GM21447 (cell line): ENCODE results near the gene ADARB2.

Experiments
- ATAC-seq: cut with Tn5 transposase; IDR thresholded peaks from one replicate; pipeline ENCODE4 v1.9.1; 2021; ENCODE audit not compliant: unreplicated experiment

Gene ADARB2

DNA sequence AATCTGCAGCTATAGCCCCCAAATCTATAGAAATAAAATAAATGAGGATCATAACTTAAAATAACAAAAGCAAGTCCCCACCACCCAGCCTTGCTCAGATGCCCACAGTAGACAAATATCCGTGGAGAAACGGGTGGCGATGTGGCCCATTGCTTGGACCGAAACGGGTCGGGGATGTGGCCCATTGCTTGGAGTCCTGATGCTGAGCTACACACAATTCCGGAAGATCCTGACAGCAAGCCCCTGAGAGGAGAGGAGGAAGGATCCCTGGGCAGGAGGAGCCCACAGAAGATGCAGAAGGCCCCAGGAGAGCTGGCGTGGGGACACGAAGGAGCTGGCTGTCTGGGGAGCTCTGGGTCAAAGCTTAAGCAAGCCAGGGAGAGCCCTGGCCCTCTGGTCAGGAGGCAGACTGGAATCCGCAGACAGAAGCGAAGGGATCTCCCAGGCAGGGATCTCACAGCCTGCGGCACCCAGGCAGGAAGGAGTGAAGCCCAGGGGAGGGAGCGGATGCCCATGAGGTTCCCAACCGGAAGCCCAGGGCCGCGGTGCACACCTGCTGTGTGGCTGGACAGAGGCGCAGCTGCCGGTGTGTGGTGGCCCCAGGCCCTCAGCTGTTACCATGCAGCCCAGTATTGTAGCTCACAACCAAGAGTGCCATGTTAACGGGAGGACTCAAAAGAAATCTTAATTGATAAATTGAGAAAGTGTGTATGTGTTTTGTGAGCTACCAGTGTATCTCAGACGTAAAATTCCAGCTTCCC is 138.8 kb downstream of the ADARB2 start:
- no peak for ATAC-seq

DNA sequence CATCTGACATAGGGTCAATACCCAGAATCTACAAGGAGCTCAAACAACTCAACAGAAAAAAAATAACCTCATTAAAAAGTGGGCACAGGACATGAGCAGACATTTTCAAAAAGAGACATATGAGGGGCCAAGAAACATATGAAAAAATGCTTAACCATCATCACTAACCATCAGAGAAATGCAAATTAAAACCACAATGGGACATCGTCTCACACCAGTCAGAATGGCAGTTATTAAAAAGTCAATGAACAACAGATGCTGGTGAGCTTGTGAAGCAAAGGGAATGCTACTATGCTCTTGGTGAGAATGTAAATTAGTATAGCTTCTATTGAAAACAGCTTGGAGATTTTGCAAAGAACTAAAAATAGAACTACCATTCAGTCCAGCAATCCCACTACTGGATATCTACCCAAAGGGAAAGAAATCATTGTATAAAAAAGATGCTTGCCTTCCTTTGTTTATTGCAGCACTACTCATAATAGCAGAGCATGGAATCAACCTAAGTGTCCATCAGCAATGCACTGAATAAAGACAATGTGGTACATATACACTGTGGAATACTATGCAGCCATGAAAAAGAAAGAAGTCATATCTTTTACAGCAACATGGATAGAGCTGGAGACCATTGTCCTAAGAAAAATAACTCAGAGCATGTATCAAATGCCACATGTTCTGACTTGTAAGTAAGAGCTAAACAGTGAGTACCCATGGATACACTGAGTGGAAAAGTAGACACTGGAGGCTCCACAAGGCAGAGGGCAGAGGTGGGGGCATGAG is 139.8 kb downstream of the ADARB2 start:
- no peak for ATAC-seq

DNA sequence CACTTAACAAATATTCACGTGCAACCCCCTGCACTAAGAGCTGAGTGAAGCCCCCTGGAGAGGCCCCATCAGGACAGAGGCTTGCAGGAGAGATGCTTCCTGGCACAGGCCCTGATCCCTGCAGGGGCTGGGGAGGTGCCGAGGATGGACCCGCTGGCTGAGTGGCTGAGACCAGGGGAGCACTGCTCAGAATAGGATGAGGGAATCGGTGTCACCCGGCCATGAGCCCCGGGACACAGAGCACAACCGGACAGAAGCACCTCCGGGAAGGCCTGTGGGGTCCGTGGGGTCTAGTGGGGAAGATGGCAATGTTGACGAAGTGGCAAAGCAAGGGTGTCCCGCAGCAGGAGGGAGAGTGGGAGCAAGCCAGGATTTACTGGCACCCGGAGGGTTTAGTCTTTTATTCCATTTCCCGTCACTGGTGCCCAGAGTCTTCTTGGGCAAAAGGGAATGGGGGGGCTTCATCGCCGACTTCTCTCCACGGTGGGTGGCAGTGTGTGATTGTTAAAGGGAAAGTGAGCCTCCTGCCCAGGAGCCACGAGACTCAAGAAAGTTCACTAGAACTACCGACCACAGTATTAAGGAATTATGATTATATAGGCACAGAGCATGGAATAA is 140.7 kb downstream of the ADARB2 start:
- ATAC-seq: no peak

DNA sequence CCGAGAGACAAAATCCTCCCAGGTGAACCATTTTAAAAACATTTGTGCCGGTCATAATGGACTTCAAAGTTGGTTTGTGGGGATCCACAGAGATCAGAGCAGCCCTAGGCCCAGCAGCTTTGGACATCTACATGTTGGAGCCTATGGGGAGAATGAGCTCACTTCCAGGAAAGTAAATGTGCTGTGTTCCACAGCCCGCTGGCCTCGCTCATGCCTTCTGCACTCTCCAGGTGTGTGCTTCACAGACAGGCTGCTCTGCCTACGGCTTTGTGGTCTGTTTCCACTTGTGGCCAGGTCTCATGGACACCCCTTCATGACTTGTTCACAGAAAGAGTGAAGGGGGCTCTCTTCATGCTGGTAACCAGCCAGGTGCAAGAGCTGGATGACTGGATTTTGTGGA is 141.6 kb downstream of the ADARB2 start:
- no peak for ATAC-seq

DNA sequence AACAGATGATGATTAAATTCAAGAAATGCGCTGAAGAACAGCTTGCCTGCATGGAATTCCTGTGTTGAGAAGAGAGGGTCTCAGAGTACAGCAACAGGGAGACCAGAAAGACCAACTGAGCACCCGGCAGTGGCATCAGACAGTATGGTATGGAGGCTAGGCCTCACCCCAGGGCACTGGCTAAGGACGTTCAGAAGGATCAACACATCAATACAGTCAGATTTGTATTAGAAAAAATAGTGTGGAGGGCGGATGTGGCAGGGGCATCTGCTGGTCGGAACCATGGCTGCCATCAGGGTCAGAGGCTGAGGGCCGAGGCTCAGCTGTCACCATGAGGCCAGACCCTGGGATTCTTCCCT is 142.1 kb downstream of the ADARB2 start:
- ATAC-seq: no peak

DNA sequence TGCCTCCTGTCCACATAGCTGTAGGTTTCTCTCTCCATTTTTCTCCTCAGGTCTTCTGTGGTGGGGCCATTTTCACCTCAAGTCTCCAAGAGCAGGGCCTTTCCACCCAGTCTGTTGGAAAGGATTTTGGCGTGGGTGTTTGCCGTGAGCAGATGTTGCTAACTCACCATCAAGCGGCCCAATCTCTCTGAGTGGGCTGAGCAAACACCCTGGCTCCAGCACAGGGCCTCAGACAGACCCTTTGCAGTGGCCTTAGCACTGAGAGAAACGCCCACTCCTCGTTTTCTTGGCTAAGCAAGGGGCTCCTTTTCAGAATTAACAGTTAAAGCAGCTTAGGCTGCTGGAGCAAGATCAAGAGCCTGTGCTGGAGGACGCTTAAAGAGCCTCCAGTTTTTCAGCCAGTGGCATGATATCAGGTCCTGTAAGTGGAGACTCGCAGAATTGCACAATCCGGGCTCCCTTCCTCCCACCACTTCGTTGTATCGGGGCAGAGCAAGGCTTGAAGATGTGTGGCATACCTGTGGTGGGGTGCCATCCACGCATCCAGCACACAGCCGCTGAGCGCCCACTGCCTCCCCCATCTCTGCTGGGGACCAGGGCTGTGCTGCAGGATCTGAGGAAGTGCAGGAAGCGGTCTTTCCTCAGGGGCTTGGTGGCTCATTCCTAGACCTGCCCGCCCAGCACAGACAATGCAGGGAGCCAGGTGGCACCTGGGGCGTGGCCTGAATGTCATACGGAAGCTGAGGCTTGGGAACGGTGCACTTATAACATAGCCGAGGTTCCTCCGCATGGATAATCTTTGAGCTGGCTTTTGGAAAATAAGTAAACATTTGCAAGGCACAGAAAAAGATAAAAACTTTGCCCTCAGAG is 142.7 kb downstream of the ADARB2 start:
- no peak for ATAC-seq

DNA sequence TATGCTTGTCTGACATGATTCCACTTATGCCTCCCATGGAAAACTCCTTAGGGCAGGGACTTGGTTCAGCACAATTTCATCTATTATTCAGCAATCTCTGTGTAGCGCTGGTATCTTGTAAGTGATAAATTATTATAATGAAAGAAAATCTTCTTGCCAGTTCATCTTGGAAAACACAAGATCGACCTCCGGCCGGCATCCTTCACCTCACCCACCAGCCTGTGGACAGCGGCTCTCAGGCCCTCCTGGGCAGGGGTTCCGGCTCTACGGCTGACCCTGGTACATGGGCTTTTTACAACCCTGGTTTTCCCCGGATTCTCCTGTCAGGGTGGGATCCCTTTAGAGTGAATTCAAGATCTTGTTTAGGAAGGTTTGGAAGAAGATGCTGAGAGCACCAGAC is 145.6 kb downstream of the ADARB2 start:
- ATAC-seq: no peak

DNA sequence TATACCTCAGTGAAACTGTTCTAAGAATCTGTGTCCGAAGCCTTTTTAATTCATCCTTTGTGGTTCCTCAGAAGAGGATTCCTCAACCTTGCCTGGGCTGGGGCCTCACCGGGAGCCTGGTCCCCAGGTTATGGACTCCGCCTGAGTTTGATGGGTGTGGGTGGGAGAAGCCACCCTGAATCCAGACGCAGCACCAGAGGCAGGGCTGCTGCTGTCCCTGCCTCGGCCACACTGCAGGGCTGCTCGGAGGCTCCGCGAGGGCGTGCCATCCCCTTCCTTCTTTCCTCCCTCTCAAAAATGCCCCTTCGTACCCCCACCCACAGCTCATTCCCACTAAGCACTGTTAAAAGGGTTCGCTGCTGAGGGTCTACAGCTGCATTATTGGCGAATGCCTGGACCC is 146.3 kb downstream of the ADARB2 start:
- ATAC-seq: no peak

DNA sequence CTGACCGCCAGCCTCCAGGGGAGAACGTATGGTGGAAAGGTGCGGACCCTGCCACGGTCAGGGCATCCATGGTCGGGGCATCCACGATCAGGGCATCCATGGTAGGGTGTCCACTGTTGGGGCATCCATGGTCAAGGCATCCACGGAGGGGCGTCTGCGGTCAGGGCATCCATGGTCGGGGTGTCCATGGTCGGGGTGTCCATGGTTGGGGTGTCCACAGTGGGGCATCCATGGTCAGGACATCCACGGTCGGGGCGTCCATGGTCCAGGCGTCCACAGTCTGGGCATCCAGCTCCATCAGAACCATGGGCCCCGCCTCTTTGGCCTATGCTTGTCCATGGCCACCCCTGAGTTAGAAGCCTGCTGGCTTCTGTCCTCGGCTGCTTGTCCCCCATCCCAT is 148.1 kb downstream of the ADARB2 start:
- ATAC-seq: no peak

DNA sequence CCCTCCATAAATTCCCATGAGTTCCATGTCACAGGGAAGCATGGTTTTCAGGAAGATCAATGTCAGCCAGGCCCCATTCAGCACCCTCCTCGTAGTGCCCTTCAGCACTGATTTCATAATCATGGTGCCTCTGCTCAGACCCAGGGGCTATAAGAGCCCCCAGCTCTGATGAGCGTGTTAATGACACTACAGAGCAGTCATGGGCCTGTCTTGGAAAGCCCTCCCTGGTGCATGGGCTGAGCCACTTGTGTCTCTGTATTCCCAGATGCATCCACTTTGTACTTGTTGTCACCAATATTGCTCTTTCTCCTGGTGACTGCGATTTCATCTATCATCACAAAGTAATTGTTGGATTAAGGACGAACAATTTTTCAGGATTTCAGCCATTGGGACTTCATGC is 154.6 kb downstream of the ADARB2 start:
- ATAC-seq: no peak

DNA sequence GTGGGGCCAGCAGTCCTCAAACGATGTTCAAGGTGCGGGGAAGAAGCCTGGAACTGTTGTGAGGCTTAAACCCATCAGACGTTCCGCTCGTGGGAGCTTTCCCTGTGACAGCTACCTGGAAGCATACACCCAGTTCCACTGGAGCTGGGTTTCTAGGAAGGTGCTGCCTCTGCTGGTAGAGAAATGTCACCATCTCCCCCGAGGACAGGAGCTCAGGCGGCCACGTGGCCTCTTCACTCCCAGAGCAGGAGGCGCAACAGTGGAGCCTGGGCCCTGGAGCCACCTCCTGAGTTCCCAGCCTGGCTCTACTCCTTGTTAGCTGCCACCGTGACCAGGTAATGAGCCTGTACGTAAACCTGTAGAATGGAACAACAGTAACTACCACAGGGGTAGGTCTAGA is 156.1 kb downstream of the ADARB2 start:
- ATAC-seq: no peak

DNA sequence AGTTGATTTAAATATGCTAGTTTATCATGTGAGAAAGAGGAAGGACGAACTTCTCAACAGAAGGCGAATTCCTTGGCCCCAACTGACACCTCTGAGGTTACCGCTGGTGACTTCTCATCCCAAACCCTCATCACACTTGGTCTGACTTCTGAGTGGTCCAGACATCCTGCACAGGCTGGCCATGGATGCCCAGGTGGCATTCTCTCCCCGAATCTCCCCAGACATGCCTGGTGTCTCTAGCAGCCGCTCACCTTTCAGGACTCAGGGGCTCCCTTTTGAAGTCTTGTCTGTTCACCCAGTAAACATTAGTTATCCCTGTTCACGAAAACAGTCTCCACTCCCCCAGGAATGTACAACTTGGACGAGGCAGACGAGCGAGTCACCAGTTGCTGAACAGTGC is 157.7 kb downstream of the ADARB2 start:
- ATAC-seq: no peak

DNA sequence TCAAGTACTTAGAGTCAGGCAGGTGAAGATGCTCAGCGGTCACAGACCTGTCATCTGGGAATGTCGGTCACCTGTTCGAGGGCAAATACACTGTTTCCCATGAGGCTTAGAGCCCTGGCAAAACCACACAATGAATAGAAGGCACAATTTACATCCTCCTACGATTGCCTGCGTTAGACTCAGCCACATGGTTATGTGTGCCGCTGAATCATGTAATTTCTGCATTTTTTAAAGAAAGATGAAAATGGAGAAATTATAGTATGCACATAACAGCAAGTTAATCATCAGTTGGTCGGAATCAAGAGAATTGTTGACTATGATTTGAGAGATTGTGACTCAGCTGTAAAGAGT is 158.2 kb downstream of the ADARB2 start:
- no peak for ATAC-seq

DNA sequence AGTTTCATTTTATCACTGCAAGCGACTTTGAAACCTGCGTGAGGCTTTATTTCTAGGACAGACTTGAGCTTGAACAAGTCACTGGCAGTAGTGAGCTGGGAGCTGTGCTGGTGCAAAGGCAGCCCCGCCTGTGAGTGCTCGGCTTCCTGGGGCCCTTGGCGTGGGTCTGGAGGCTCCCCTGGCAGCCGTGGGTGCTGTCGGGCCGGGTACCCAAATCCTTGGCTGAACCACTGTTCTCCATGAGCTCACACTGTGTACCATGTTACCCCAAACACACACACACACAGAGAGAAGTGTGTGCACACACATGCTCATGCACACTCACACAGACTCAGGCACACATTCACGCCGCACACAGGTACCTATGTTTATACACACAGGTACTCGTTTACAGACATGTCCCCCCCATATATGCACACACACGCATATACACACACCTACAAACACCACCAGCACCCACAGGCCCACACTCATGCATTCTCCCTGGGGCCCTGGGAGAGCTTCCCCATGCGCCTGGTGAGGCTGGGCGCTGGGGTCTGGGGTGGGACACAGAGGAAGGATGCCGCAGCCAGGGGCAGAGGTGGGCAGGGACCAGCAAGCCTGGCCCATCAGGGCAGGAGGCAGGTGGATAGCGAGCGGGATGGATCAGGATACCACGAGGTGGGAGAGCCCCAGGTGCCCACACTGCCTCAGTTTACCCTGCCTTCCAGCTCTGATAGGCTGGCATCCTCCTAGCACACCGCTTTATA is 158.8 kb downstream of the ADARB2 start:
- no peak for ATAC-seq

DNA sequence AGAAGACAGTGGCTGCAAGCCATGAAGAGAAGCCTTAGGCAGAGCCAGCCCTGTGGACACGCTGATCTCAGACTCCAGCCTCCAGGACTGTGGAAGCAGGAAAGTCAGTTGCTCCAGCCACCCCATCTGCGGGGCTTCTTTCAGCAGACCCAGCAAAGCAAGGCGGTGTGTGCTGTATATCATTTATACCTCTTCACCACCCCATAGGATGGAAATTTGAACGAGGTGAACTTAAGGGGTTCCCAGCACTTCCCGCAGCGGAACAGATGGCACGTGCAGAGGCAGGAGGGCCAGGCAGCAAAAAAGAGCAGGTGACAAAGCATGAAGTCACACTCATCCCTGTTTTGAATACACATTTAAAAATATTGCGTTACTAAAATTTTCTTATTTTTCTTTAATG is 159.4 kb downstream of the ADARB2 start:
- no peak for ATAC-seq

DNA sequence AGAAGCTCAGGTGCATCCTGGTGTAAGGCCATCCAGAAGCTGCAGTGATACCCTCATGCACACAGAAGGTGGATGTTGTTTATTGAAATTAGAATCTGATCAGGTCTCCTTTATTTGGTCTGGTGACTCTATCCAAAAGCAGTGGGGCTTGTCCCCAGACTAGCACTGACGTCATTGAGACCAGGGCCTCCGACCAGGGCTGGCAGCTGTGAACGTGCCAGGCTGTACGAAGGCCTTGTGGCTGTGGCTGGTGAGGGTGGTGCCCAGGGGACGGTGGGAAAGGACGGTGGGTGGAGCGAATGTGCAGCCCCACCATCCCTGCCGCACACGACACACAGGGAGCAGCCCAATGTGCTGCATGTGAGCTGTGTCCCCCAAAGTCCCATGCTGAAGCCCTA is 160.0 kb downstream of the ADARB2 start:
- ATAC-seq: no peak

DNA sequence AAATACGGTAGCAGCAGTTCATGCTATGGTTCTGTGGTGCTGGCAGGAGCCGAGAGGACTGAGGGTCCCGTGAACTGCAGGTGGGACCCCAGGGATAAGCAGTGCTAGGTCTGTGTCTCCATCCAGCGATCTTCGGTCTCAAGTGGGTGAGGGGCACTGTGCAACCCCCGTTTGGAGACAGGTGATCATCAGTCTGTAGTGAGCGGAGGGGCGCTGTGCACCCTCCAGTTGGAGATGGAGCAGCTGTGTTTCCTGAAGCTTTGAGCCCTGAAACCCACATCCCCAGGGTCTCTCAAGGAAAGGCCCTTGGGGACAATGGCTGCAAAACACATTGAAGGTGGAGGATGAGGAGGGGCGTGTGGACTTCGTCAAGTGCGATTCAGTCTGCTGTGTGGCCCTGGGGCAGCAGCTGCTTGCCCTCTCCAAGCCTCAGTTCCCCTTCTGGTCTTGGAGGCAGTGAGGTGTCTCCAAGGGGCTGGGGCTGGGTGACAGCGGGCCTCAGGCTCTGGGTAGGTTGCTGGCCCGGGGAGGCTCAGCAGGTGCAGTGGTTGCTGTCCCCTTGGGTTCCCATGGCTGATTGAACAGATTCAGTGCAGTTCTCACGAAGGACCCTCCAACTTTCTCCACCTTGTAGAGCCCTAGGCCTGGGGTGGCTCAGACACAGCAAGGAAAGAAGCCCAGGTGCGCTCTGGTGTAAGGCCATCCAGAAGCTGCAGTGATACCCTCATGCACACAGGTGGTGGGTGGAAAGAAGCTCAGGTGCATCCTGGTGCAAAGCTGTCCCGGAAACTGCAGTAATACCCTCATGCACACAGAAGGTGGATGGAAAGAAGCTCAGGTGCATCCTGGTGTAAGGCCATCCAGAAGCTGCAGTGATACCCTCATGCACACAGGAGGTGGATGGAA is 160.6 kb downstream of the ADARB2 start:
- no peak for ATAC-seq

DNA sequence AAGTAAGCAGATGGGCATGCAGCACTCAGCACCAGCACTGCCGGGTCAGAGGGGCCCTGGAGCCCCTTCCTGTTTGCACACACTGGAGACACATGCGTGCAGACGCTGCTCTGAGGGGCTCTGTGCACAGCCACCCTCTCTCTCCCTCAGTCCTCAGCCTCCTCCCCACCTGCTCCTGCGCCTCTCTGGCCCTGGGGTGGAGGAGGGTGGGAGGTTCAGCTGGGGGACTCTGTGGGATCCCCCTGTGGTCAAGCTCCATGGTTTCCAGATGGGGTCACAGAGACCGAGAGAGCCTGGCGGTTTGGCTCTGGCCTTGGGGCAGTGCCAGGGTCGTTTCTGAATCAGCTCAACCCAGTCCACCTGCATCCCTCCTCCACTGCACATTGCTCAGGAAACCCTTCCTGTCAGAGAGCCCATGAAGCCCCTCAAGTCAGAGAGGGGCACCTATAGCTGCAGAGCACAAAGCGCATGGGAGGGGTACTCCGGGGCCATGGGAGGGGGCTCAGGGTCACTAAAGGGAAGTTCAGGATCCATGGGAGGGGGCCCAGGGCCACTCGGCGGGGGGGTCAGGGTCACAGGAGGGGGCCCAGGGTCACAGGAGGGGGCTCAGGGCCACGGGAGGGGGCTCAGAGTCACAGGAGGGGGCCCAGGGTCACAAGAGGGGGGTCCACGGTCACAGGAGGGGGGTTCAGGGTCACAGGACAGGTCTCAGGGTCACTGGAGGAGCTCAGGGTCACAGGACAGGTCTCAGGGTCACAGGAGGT is 161.7 kb downstream of the ADARB2 start:
- no peak for ATAC-seq

DNA sequence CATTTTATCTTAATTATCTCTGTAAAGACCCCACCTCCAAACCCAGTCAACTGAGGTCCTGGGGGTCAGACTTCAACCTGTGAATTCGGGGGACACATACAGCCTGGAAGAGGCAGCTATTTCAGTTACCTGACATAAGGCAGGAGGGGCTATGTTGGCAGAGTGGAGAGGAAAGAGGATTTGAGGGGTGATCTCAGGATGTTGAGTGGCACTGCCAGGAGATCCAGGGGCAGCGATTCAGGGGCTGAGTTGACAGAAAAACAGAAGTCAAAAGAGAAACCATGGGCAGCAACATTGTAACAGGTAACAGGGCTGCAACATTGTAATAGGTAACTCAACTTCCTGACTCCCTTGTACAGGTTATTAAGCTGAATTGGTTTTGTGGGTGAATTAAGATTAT is 162.6 kb downstream of the ADARB2 start:
- ATAC-seq: no peak
